Umbilical cord (tissue), 2 donors: ENCODE results near the gene RNF20. TPM values are rescaled to one million over a fixed set of nuclear protein-coding genes. Genes with fewer than 3 reads are reported as not detected.
"Not testable (repeated sequence)": the region's sequence is repeated elsewhere in the genome, so short reads cannot be mapped to it uniquely, and the experiment has no call there.

ENCODE experiments used
- DNase-seq: peaks from one replicate; pipeline ENCODE4 v3.0.0-alpha.2; 2015; ENCODE audit warnings: low spot score
- total RNA-seq: library from RNA; depleted of rRNA; stranded (reverse); fragments of >200 nt; gene quantifications from one replicate; pipeline ENCODE4 v1.2.3, GENCODE V29; 2014; ENCODE audit warnings: low replicate concordance; ENCODE audit not compliant: insufficient read depth

The RNF20 gene, protein sequence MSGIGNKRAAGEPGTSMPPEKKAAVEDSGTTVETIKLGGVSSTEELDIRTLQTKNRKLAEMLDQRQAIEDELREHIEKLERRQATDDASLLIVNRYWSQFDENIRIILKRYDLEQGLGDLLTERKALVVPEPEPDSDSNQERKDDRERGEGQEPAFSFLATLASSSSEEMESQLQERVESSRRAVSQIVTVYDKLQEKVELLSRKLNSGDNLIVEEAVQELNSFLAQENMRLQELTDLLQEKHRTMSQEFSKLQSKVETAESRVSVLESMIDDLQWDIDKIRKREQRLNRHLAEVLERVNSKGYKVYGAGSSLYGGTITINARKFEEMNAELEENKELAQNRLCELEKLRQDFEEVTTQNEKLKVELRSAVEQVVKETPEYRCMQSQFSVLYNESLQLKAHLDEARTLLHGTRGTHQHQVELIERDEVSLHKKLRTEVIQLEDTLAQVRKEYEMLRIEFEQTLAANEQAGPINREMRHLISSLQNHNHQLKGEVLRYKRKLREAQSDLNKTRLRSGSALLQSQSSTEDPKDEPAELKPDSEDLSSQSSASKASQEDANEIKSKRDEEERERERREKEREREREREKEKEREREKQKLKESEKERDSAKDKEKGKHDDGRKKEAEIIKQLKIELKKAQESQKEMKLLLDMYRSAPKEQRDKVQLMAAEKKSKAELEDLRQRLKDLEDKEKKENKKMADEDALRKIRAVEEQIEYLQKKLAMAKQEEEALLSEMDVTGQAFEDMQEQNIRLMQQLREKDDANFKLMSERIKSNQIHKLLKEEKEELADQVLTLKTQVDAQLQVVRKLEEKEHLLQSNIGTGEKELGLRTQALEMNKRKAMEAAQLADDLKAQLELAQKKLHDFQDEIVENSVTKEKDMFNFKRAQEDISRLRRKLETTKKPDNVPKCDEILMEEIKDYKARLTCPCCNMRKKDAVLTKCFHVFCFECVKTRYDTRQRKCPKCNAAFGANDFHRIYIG
- total RNA-seq: 23.1 TPM

DNA sequence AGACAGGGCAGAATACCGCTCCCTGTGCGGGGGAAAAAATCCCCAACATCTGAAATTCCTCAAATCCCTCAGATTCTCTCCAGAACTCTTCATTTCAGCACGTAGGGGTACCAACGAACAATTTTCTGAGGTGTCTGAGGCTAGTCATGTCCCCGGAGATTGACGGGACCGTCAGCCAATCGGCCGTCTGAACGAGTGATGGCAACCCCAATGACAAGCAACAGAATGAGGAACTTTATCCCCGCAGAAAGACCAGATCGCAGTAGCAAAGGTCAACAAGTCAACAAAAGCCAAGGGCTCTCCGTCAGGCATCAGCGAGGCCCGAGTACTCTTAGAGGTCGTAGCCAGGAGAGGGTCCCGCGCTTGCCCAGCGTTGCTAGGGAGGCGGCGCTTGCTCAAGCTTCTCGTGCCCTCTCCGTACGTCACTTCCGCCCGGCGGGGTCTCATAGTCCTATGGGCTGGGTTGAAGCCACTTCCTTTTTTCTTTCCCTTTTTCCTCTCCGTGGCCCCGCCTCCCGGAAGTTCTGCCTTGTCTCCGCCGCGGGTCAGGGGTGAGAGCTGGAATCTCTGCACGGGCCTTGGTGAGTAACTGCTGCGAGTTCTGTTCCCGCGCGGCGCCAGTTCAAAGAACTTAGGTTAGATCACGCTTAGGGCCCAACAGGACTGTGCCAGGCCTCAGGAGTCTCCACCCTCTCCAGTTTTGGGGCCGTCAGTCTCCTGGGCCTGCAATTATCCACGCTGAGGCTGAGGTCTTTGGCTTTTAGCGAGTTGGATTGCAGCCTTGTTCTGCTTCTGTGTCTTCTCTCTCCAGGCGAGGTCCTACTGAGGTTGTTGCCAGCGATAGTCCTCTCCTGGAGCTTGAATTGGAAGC, at the start of gene RNF20:
TSS of gene RNF20 (plus strand) at position 520 of the 871 bp plus-strand sequence. CDS start 1,571 bp downstream, outside the sequence.
- DNase-seq: peak; percentile 100

DNA sequence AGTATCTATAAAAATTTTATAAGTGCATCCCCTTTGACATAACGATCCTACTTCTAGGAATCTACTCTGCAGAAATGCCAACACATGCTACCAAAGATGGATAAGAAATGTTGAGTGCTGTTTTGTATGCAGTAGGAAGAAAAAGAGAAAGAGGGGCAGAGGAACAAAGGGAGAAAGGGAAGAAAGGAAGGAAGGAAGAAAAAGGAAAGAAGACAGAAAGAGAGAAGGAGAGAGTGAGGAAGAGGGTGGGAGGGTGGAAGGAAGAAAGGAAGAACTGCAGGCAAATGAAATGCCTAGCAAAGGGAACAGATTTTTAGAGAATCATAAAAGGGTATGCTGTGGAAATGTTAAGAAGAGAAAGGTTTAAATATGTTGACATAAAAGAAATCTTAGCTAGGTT, 49.6 kb upstream of the RNF20 start:
- DNase-seq: no peak

DNA sequence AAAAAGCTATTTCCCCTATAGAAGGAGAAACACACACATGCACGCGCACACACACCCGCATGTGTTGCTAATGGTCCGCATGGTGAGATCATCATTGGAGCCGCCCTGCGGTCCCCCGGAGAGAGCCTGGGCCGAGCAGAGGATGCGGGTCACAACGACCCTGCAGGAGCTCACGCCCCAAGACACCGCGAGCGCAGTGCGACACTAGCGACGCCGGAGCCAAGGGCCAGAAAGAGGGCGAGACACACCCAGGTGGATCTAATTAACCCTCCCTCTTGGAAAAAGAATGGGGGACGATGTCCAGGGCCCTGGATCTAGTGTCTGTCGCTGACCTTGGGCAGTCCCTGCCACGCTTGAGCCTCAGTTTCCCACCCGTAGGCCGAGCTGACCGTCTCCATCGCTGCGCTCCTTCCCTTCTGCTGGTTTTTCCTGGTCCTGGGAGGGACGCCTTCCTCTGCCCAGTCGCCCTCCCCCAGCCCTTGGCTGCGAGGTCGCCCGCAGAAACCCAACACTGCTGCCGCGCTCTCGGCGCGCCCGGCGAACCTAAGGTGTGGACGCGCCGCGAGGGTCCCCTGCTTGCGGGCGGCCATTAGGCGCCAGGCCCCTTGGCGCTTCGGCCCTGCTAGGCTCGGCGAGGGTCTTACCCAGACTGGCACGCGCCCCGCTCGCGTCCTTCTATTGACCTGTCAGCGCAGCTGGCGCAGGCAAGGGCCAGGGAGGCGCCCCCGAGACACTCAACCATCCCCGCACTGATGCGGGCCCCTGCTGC, 47.5 kb upstream of the RNF20 start:
- DNase-seq: peak; percentile 13

DNA sequence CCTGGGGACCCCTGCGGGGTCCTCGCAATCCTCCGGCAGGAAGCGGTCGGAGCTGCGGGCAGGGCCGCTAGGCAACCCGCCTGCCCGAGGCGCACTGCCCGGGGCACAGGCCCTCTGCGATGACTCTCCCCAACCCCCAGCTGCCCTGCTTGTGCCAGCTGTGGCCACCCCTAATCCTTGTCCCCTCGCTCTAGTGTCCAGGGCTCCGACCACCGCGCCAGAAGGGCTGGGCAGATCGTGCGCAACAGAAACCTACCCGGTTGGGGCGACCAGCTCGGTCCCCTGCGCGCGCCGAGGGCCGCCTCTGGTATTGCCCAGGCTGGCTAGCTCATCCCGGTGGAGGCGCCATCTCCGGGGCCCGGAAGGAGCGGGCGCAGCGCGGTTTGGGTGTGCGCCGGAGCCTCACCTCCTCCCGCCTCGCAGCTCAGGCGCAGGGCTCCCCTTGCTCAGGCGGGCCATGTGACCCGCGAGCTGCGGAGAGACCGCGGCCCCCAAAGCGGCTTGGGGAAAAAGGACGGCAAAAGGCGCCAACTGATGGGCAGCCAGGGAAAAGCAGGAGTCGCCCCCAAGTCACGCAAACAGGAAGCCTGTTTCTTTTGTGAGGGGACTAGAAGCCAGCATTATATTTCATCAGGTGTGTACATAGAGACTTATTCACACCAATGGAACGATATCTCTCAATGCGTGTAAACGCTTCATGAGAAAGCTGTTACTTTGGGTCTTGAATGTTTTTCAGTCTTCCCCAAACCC, 46.8 kb upstream of the RNF20 start:
- peak; percentile 35 for DNase-seq

DNA sequence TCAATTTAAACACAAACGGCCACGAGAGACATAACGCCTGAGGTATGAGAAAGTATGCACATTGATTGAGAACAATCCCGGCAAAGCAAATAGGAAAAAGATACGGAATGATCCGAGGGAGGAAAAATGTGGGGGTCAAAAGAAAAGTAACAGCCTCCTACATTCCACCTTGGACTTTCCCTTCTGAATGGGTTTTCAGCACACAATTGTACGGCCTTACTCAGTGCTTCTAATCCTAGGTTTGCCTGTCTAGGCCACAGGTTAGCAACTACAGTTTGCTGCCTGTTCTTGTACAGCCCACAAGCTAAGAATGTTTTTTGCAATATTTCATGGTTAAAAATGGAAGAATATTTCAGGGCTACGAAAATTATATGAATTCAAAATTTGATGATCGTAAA, 46.2 kb upstream of the RNF20 start:
- DNase-seq: no peak

DNA sequence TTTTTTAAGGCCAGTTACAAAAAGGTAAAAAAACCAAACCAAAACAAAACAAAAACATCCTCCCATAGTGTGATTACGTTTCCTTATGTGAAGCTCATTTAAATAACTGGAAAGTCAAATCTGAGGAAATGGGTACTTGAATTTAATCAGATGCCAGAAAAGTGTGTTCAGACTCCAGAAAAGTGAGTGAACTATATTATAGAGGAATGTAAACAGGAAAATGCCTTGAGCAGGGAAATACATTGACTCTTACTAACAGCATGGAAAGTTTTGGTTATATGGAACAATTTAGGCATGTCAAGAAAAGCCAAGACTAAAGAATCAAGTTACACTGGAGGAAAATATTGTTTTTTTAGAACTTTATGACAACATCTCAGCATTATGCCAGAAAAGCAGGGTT, 37.8 kb upstream of the RNF20 start:
- DNase-seq: peak; percentile 23

DNA sequence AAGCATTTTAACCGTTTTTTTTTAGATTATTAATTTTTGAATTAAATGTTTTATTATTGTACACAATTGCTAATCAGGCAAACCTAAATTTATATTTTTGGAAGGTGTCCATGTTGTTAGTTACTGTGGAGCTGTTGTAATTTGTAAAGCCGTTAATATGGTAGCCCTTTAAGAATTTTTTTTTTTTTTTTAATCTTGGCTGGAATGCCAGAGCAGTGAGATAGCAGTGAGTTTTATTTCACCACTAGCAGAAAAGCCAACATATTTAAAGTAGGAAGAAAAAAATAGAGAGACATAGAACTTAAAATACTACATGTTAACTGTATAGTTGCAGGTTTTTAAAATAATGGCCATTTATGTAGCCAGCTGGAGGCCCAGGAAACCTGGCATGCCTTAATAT, 35.3 kb upstream of the RNF20 start:
- no peak for DNase-seq

DNA sequence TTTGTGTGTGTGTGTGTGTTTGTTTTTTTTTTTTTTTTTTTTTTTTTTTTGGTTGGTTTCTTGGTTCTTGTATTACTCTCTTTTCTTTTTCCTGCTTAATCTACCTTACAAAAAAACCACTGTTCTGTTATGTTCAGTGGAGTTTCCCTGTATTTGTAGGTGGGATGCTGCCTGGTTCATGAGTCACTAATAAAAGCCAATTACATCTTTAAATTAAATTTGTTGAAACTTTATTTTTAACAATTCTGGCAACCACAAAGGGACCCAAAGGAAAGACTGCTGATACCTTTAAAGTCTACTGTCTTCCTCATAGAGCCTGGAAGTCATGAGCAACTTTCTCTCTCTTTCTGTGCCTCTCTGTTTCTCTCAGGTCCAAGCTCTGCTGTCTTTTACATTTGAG, 29.5 kb upstream of the RNF20 start:
- no peak for DNase-seq

DNA sequence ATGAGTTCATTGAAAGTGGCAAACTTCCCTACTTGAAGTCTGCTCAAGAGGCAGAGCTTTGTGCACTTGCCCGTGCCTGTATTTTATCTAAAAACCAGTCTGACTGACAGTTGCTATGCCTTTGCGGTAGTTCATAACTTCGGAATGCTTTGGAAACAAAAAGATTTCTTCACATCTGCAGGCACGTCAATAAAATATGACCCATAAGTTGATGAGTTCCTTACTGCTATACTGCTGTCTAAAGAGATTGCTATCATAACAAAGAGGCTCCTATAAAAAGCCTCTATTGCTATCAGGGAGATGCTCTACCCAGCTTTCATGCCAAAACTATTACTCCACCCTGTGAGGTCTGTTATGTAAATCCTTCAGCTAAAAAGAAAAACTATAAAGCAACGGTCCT, 25.4 kb upstream of the RNF20 start:
- DNase-seq: peak; percentile 73

DNA sequence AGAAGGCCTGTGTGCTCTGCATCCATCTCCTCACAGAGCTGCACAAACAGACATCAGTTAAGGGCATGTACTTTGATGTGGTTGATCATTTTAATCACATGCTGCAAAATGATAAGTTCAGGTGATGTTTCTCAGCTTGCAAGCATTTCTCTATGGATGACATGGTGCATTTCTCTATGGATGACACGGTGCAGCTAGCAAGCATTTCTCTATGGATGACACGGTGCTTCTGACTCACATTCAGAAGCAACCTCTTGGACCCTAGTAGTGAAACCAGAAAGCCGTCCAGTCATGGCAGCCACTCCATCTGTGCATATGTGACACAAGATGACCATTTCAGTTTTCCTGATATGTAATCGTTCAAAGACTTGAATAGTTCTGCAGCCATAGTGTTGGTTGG, 24.1 kb upstream of the RNF20 start:
- DNase-seq: no peak

DNA sequence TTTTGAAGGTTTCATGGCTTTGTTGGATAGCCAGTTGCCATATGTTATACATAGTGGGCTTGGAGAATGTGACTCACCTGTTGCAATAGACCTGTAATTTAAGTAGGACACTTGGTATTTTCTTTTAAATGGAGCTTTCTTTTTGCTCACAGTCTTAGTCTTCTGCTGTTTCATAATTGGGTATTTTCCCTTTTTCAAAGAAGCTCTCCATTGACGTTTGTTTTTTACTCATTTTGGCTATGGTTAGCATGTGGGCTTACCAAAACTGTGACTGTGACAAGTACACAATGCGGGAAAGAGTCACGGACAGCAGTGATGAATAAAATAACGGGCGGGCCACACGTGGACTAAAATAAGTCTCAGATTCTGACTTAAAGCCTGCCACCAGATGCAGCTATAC, 23.2 kb upstream of the RNF20 start:
- DNase-seq: no peak

DNA sequence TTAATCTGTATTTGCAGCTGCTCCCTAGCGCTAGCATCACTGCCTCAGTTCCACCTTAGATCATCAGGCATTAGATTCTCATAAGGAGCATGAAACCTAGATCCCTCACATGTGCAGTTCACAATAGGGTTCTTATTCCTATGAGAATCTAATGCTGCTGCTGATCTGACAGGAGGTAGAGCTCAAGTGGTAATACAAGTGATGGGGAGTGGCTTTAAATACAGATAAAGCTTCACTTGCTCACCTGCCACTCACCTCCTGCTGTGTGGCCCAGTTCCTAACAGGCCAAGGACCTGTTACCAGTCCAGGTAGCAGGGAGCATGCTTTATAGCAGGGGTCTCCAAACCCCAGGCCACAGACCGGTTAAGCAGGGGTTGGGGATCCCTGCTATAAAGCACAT, 22.6 kb upstream of the RNF20 start:
- DNase-seq: no peak

DNA sequence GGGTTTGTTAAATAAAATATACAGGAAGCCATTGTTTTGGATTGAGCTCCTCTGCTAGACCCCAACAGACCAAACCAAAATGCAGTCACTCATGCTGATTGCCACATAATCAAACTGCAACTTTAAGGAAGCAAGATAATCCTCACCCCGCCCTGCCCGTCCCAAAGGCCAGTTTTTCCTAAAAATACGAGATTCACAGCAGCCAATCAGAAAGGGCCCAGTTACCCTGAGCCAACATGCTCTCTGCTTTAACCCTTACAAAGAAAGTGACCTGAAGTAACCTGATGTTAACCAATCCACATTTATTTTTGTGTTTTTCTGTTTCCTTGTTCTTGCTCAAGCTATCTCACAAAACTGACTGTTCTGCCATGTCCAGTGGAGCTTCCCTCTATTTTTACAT, 21.5 kb upstream of the RNF20 start:
- no peak for DNase-seq

DNA sequence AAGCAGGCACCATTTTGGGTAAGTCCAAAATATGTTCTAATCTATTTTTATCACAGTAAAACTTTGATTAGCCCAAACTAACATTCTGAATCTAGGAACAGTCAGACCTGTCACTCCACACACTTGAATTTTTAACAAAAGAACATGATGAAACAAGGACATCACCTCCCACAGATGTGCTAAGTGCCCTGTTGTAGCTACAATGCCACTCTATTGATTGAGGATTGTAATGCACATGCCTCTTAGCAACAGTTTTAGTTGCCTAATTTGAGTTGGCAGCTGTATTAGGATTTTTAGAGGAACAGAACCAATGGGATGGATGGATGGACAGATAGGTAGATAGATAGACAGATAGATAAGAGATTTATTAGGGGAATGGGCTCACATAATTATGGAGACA, 20.3 kb upstream of the RNF20 start:
- no peak for DNase-seq

DNA sequence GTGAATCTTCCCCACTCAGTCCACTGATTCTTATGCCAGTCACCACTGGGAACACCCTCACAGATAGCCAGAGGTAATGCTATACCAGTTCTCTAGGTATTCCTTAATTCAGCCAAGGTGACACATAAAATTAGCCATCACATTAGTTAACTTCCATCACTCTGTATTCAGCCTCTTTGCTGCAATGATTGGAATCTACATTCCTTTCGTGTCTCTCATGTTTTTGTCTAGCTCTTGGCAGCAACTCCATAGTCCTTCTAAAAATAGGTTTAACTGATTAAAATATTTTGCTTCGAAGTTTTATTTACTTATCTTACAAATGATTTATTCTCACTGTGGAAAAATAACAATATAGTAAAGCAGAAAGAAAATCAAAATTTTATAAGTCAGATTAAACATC, 19.6 kb upstream of the RNF20 start:
- DNase-seq: peak; percentile 42

DNA sequence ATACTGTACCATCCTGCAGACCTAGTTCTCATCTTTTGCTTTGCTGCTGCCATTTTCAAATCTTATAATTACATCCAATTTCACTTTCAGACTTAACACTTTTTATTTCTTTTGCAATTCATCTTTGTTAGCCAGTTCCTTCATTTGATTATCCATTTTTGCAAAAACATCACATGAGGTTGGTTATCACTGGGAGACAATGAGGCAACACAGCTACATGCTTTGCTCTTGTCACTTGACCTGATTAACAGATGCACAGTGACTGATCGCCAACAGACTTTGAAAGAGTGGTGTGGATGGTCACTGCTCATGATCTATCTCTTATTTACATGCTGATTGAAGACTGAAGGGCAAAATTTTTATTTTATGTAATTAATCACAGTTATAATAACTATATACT, 17.0 kb upstream of the RNF20 start:
- no peak for DNase-seq

DNA sequence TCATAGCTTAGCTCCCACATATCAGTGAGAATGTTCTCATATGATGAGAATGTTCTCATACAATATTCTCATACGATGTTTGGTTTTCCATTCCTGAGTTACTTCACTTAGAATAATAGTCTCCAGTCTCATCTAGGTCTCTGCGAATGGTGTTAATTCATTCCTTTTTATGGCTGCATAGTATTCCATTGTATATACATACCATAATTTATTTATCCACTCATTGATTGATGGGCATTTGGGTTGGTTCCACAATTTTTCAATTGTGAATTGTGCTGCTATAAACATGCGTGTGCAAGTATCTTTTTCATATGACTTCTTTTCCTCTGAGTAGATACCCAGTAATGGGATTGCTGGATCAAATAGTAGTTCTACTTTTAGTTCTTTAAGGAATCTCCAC, 15.2 kb upstream of the RNF20 start:
- DNase-seq: not testable (repeated sequence)

DNA sequence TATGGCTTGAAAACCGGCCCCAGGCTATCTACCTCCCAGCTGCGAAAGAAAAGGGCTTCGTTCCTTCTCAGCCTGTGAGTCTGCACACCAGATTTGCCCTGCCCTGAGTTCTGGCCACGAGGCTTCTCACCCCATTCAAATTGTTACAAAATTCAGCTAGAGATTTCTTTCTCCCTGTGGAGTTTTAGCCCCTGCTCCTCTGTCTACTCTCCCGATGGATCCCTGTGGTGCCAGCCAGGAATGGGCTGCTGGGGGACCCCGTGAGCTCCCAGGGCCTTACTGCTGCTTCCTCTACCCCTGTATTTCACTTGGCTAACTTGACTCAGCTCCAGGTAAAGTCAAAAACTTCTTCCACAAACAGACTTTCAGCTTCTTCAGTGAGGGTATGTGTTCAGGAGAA, 9.3 kb upstream of the RNF20 start:
- DNase-seq: no peak

DNA sequence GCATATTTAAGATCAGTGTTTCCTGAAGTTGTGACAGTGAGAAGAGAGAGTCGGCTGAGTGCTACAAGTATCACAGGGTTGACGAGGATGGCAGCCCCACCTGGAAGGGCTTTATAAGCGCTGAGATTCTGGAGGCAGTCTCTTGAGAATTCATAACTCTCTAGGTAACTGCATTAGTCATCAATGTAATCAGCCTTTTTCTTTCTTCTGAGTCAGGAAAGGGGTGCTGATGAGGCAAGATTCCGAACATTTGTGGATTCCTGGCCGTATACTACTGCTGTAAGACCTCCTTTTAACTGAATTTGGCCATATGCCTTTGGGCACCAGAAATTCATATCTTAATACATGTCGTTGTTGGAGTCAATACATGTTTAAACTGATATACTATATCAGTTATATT, 6.6 kb upstream of the RNF20 start:
- no peak for DNase-seq

DNA sequence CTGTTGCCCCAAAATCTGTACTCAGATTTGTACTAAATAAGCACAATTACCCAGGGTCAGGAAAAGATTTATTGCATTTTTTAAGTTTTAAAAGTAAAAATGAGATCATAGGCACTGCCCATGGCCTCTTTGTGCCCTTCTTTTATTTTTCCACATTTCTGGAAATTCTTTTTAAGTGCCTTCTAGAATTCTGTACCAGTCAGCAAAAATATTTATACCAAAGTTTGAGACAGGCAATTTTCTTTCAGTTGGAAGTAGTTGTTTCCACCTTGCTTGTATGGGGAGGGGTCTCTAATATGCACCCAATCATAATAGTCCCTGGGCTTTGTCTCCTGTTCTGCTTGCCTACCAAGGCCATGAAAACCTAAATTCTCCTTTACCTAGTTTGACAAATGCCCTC, 5.6 kb upstream of the RNF20 start:
- DNase-seq: no peak
